CD4-positive, alpha-beta T cell treated with Interleukin-4 for 1 hour (primary cell): ENCODE data around the gene FILIP1.

Source experiments
- DNase-seq, 2 donors: peaks; one replicate each; pipeline ENCODE4 v3.0.0-alpha.2; 2020 to 2022

FILIP1 gene

DNA sequence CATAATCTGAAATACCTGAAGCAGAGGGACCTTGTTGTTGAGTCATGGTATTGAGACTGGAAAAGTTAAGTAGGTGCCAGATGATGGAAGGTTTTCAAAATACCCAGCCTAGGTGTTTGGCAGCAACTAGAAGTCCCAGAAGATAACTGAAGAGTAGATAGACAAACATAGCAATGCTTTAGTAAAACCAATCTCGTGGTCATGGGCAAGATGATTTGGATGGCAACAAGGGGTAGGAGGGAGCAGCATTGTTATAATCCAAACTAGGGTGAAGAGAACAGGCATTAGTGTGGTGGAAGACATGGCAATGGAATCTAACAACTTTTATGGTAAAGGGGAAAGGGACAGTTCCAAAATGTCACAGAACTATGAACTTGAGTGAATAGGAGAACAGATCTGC, 2.3 kb downstream of the FILIP1 start:
- DNase-seq = no peak

DNA sequence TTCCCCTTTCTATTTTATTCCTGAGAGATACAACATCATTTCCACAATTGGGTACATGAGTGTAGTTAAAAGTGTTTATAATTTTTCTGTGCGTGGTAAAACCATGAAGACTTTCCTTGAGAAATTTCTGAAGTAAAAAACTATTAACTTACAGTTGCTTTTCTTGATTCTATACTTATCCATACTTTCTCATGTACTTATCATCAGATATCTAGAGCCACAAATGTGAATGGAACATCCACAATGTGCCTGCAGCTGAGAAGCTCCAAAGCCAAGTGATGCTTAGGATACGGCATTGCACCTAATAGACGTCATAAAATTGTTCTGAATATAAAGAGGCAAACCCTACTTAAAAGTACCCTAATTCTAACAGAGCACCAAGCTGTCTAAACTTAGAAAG, 2.9 kb downstream of the FILIP1 start:
- no peak for DNase-seq

- DNase-seq = no peak
Measured at GRCh38 chr6:75489025-75489424, 4.6 kb downstream of the FILIP1 start.

DNA sequence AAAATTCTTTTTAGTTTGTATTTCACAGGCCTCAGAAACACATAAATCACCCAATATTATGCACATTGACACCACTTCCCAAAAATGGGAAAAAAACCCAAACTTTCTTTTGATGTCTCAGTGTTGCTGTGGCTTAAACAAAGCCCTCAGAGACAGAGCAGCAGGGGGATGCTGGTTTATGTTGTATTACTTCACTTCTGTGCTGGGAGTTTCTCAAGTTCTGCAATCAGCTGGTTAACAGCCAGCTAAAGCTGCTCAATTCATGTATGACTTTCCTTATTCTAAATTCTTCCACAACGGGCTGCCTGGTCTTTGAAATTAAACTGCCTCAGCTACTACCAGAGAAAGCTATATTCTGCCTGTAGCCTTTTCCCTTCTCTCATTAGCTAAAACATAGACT, 5.6 kb downstream of the FILIP1 start:
- no peak for DNase-seq

DNA sequence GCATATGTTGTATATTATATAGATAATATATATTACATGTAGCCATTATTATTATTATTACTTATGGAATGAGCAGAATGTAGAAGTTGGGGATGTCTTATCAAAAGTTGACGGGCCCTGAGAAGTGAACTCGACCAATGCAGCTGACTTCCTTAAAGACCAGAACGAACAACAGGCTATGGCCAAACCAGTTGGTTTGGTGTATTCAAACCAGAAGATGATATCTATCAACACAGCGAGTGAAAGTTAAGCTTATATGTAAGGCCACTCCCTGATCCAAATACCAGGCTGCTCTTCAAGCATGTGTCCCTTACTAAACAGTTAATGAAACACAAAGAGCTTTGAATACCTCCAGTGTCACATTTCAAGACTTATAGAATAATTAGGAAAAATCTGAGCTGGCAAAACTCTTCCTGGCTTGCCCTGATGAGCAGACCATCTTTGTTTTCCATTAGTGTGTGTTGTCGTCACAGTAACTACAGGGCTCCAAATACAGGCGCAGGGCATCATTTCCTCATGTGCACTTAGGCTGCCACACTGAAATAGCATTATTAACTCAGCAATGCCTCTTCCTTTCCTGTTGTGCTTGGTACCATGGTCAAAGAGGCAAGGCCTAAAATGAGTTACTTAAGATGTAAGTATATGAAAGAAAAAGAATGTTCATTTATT, 6.6 kb downstream of the FILIP1 start:
- DNase-seq = no peak

- no peak for DNase-seq
Measured at GRCh38 chr6:75484535-75484934, 9.1 kb downstream of the FILIP1 start.

DNA sequence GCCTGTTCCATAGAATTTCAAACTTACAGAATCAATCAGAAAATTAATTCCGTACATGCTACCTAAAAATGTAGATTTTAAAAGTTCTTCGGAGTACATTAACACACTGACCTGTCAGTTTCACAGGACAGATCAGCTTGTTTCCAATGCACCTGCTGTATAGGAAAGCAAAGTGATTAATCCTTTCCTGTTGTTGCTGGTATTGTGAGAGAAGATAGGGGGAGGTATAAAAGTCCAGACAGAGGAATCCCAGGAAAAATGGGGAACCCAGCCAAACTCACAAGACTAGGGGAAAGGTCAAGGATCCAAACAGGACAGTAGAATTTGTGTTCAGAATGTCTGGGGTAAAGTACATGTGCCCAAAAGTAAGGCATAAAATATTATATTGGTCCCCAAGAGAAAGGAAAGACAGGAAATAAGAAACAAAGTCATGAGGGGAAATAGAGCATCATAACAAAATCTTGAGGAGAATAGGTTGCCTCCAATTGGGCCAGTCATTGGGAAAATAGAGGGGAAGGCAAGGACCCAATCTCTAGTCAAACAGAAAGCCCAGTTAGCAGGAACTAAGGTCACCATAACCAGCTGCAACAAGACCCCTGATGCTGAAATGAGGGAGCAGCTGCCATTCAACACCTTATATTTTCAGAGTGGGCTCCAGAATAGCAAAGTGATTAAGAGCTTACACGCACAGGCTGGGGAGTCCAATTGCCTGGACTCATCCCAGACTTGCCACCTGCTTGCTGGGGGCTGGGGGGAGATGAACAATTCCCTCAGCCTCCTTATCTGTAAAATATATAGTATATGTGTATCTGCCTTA, 10.3 kb downstream of the FILIP1 start:
- no peak for DNase-seq

DNA sequence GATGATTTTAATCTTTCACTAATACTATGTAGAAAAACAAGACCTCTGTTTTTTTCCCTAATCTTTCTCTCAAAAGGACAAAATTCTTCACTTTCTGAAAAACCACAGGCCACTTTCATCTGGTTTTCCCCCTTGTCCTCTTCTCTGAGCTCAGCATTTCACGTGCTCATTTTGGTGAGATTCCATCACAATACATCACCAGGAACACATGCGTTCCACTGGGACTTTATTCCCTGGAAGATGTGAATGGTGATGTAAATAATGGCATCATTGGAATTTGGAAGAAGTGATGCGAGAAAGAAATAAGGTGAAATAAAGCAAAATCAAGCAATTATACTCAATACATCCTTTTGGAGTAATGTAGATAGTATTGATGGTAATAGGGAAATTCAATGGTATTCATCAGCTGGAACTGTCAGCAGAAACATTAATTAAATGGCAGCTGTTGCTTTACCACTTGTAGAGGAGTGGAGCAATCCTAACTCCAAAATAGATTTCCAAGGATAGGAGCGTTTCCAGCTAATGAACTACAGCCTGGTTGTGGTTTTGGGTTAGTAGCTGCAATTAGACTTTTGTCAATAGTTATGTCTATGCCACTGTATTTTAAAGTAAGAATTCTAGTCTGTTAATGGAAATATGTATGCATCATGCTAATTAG, 11.5 kb downstream of the FILIP1 start:
- no peak for DNase-seq

DNA sequence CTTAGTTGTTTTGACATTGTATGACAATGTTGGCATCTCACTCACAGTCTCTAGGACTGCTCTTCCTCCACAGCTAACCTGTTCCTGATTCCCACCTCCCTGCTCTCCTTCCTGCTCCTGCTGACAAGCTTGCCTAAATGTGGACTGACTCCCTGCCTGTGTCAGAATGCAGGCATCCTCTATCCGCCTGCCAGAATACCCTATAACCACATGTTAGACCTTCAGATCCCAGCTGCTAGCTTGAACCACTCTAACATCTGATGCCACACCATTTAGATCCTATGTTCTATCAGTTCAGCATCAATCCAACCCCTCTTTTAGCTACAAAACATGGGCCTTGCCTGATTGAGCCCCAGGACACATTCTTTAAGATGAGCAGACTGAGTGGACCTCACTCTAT, 12.2 kb downstream of the FILIP1 start:
- DNase-seq = no peak

- DNase-seq = no peak
Measured at GRCh38 chr6:75480425-75480824, 13.2 kb downstream of the FILIP1 start.

DNA sequence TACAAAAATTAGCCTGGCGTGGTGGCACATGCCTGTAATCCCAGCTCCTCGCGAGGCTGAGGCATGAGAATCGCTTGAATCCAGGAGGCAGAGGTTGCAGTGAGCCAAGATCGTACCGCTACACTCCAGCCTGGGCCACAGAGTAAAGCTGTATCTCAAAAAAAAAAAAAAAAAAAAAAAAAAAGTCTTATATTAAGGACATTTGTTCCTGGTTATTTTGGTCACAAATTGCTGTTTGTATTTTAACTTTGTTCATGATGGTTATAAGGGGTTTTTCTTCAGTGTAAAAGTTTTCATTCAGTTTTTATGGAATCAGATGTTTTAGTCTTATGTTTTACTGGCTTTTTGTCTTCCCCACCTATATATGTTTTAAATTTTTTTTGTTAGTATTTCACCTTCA, 13.9 kb downstream of the FILIP1 start:
- DNase-seq = no peak

- DNase-seq = no peak
Measured at GRCh38 chr6:75478929-75479328, 14.7 kb downstream of the FILIP1 start.

- DNase-seq = no peak
Measured at GRCh38 chr6:75472885-75473284, 20.7 kb downstream of the FILIP1 start.

DNA sequence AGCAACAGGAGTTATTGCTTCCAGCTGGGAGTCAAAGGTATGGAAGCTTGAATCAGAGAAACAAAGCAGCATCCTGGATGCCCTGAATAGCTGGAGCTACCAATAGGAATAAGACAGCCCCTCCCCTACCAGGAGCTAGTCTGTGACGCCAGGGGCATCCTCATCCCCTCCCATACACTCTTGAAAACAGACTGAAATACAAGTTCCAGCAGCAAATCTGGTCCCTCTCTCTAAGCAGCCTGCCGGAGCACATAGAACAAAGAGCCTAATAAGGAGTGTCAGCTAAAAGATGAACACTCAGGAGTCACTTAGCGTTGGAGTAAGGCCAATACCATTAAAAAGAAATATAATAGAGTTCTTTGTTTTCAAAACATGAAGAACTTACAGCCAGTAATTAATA, 25.6 kb downstream of the FILIP1 start:
- no peak for DNase-seq

GRCh38 chr6:75467284-75467683, 26.3 kb downstream of the FILIP1 start:
- no peak for DNase-seq

- no peak for DNase-seq
Measured at GRCh38 chr6:75466636-75467035, 27.0 kb downstream of the FILIP1 start.

GRCh38 chr6:75463908-75464307, 29.7 kb downstream of the FILIP1 start:
- no peak for DNase-seq

DNA sequence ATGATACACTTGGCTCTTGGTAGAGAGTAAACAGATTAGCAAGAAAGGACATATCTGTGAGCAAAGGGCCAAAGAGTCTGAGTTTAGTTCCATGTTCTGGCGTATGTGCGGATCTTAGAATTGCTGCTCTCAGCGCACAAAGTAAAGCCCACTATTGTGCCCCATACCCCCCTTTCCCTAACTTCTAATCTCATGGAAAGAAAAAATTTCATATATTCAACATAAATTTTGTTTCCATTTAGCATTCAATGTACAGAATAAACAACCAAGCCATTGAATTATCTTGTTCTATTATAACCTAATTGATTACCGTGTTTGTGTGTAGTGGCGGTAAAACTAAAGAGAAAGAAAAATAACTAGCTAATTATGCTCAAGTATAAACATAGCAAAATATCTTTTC, 30.5 kb downstream of the FILIP1 start:
- no peak for DNase-seq

DNA sequence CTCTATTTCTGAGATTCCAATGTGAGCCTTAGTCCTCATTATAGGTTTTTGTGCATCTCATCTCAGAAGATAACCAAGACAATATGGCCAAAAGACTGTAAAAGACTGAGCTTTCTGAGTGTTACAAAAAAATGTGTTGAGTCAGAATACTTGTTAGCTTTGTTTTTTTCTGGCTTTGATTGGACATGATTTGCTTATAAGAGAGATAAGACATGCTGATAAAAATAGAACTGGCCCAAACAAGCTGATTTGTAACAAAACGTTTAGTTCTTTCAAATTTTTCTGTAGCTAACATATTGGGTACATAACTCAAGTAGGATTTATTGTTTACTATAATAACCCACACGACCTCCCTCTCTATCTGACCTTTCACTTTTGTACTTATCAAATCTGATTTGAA, 32.9 kb downstream of the FILIP1 start:
- no peak for DNase-seq

DNA sequence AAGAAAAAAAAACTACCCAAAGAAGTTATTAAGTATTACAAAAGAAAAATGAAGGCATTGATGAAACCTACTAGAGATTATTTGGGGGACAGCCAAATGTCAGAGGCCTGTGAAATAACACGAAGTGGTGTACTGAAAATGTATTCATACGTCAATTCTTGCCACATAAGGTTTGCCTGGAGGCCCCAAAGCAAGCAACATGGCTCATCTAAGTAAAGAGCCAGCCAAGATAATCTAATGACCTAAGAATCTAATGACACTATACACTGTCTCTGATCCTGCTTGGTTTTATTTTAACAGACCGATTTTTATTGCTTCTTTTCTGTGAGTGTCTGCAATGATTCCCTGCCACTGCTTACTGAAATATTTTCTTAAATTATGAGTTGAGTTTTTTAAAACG, 34.7 kb downstream of the FILIP1 start:
- DNase-seq = no peak

GRCh38 chr6:75450903-75451302, 42.7 kb downstream of the FILIP1 start:
- DNase-seq = no peak

DNA sequence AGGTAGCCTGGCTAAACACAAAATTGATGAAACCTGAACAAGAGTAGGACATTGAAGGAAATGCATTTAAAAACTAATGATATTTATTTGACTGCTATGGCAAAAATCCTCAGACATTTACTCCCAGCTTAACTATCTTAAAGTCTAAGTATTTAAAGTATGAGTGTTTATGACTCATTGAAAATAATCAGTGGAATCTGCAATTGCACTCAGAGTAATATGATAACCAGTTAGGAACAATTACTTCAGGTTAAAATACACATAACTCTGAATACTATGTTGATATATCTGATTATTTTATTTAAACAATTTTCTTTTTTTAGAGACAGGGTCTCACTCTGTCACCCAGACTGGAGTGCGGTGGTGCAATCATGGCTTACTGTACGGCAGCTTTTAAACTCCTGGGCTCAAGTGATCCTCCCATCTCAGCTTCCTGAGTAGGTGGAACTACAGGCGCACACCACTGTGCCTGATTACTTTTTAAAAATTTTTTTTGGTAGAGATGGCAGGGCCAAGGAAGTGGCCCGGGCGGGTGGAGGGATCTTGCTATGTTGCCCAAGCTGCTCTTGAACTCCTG, 43.9 kb downstream of the FILIP1 start:
- no peak for DNase-seq

GRCh38 chr6:75446241-75446880, 47.2 kb downstream of the FILIP1 start:
- no peak for DNase-seq
